ENCODE measurements around the gene PRKCZ. TPM values are rescaled to one million over a fixed set of nuclear protein-coding genes. Genes with fewer than 3 reads are reported as not detected.

PRKCZ gene
- total RNA-seq, 1 donor from 2014 or later = 4.2 TPM

GRCh38 chr1:2081326-2081885 is 31.2 kb downstream of the PRKCZ start:
- no peaks in the 10 kb centered on the region for H3K36me3 ChIP-seq (ENCODE audit: control insufficient read depth in 3 of 3, insufficient read depth in 3 of 3, low read length in 3 of 3)
- H3K27me3 ChIP-seq (ENCODE audit: control insufficient read depth in 3 of 3, insufficient read depth in 3 of 3, low read length in 3 of 3) = peaks cover 3 to 39% (median 18%) of the 10 kb centered on the region in 3 donors
- H3K4me1 ChIP-seq (ENCODE audit: control insufficient read depth in 3 of 3, insufficient read depth in 3 of 3, low read length in 3 of 3) = no peaks in the 10 kb centered on the region
- peaks cover 9 to 15% (median 11%) of the 10 kb centered on the region in 3 donors for H3K9me3 ChIP-seq (ENCODE audit: control insufficient read depth in 3 of 3, low read length in 3 of 3)
- H3K9ac ChIP-seq (ENCODE audit: low read depth in 1 of 3, low read length in 3 of 3) = no peak overlapping the region
- H3K4me3 ChIP-seq (ENCODE audit: low read length in 3 of 3) = no peak overlapping the region
- H3K27ac ChIP-seq (ENCODE audit: low read depth, low read length) = no peak overlapping the region

DNA sequence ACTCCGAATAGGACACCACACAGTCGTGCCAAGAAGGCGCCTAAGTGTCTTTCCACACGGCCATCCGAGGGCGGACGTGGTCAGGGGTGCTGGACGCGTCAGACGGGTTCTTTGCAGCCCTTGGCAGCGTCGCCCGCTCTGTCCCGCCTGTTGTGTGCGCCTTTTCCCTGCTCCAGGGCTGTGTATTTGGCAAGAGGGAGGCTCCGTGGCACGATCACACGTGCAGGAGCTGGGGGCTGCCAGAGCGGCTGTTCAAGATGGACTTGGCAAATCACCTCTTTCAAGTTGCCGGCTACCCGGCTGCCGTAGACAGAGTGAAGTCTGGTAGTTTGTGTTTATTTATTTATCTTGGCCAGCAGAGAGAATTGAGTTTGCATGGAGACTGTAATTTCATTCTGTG is 31.9 kb downstream of the PRKCZ start:
- H3K4me3 ChIP-seq (ENCODE audit: low read length in 3 of 3) = no peak overlapping the region
- H3K27me3 ChIP-seq (ENCODE audit: control insufficient read depth in 3 of 3, insufficient read depth in 3 of 3, low read length in 3 of 3) = peaks cover 6 to 44% (median 19%) of the 10 kb centered on the region in 3 donors
- peaks cover 9 to 15% (median 9%) of the 10 kb centered on the region in 3 donors for H3K9me3 ChIP-seq (ENCODE audit: control insufficient read depth in 3 of 3, low read length in 3 of 3)
- no peaks in the 10 kb centered on the region for H3K36me3 ChIP-seq (ENCODE audit: control insufficient read depth in 3 of 3, insufficient read depth in 3 of 3, low read length in 3 of 3)
- H3K4me1 ChIP-seq (ENCODE audit: control insufficient read depth in 3 of 3, insufficient read depth in 3 of 3, low read length in 3 of 3) = no peaks in the 10 kb centered on the region
- H3K9ac ChIP-seq (ENCODE audit: low read depth in 1 of 3, low read length in 3 of 3) = no peak overlapping the region
- H3K27ac ChIP-seq (ENCODE audit: low read depth, low read length) = no peak overlapping the region

DNA sequence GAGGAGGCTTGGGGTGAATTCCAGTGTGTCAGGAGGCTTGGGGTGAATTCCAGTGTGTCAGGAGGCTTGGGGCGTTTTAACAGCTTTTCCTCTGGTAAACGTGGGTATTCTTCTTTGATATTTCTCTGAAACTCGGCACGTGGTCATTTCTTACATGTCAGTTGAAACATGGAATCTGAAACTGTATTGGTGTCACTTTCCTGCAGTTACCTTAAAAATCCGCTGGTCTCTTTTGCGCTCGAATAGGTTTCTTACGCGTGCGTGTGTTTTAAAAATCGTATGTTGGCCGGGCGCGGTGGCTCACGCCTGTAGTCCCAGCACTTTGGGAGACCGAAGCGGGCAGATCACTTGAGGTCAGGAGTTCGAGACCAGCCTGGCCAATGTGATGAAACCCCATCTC is 33.5 kb downstream of the PRKCZ start:
- H3K4me3 ChIP-seq (ENCODE audit: low read length in 3 of 3) = no peak overlapping the region
- peaks cover 15 to 50% (median 32%) of the 10 kb centered on the region in 3 donors for H3K27me3 ChIP-seq (ENCODE audit: control insufficient read depth in 3 of 3, insufficient read depth in 3 of 3, low read length in 3 of 3)
- H3K4me1 ChIP-seq (ENCODE audit: control insufficient read depth in 3 of 3, insufficient read depth in 3 of 3, low read length in 3 of 3) = no peaks in the 10 kb centered on the region
- H3K36me3 ChIP-seq (ENCODE audit: control insufficient read depth in 3 of 3, insufficient read depth in 3 of 3, low read length in 3 of 3) = no peaks in the 10 kb centered on the region
- H3K9ac ChIP-seq (ENCODE audit: low read depth in 1 of 3, low read length in 3 of 3) = no peak overlapping the region
- no peak overlapping the region for H3K27ac ChIP-seq (ENCODE audit: low read depth, low read length)
- peaks cover 0 to 6% (median 5%) of the 10 kb centered on the region in 3 donors for H3K9me3 ChIP-seq (ENCODE audit: control insufficient read depth in 3 of 3, low read length in 3 of 3)

DNA sequence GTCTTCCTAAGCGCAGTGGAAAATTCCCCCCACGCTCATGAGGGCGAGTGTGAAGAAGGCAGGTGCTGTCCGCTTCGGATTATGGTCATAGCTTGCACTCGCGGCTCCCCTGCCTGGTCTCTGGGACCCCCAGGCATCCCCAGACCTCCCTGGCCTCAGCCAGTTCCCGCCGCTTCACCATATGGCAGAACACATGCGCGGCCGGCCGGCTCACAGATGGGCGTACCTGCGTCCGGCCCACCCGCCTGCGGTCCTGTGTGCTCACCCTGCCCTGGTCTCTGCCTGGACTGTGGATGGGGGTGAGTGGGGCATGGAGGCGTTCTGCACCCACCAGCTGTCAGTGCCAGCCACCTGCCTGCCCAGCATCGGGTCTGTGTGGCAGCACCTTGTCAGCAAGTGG is 34.1 kb downstream of the PRKCZ start:
- Histone ChIP-seq H3K27me3 (ENCODE audit: control insufficient read depth in 3 of 3, insufficient read depth in 3 of 3, low read length in 3 of 3) (peaks cover 15 to 50% (median 34%) of the 10 kb centered on the region in 3 donors), H3K9ac (ENCODE audit: low read depth in 1 of 3, low read length in 3 of 3) (no peak overlapping the region), H3K4me1 (ENCODE audit: control insufficient read depth in 3 of 3, insufficient read depth in 3 of 3, low read length in 3 of 3) (no peaks in the 10 kb centered on the region)

GRCh38 chr1:2085080-2085479 is 34.9 kb downstream of the PRKCZ start:
- Histone ChIP-seq H3K9ac (ENCODE audit: low read depth in 1 of 3, low read length in 3 of 3) (no peak overlapping the region), H3K4me1 (ENCODE audit: control insufficient read depth in 3 of 3, insufficient read depth in 3 of 3, low read length in 3 of 3) (no peaks in the 10 kb centered on the region), H3K9me3 (ENCODE audit: control insufficient read depth in 3 of 3, low read length in 3 of 3) (peaks cover 0 to 2% (median 0%) of the 10 kb centered on the region in 3 donors), H3K36me3 (ENCODE audit: control insufficient read depth in 3 of 3, insufficient read depth in 3 of 3, low read length in 3 of 3) (no peaks in the 10 kb centered on the region), H3K4me3 (ENCODE audit: low read length in 3 of 3) (no peak overlapping the region), H3K27me3 (ENCODE audit: control insufficient read depth in 3 of 3, insufficient read depth in 3 of 3, low read length in 3 of 3) (peaks cover 17 to 53% (median 40%) of the 10 kb centered on the region in 3 donors), H3K27ac (ENCODE audit: low read depth, low read length) (no peak overlapping the region)

More for the DNA sequence above, 34.1 kb downstream of the PRKCZ start:
- no peak overlapping the region for H3K27ac ChIP-seq (ENCODE audit: low read depth, low read length)
- H3K9me3 ChIP-seq (ENCODE audit: control insufficient read depth in 3 of 3, low read length in 3 of 3) = peaks cover 0 to 2% (median 2%) of the 10 kb centered on the region in 3 donors
- H3K36me3 ChIP-seq (ENCODE audit: control insufficient read depth in 3 of 3, insufficient read depth in 3 of 3, low read length in 3 of 3) = no peaks in the 10 kb centered on the region
- no peak overlapping the region for H3K4me3 ChIP-seq (ENCODE audit: low read length in 3 of 3)

- Histone ChIP-seq H3K27ac (ENCODE audit: low read depth, low read length) (no peak overlapping the region), H3K27me3 (ENCODE audit: control insufficient read depth in 3 of 3, insufficient read depth in 3 of 3, low read length in 3 of 3) (peaks cover 23 to 54% (median 48%) of the 10 kb centered on the region in 3 donors), H3K9ac (ENCODE audit: low read depth in 1 of 3, low read length in 3 of 3) (no peak overlapping the region), H3K9me3 (ENCODE audit: control insufficient read depth in 3 of 3, low read length in 3 of 3) (no peaks in the 10 kb centered on the region), H3K4me1 (ENCODE audit: control insufficient read depth in 3 of 3, insufficient read depth in 3 of 3, low read length in 3 of 3) (no peaks in the 10 kb centered on the region), H3K36me3 (ENCODE audit: control insufficient read depth in 3 of 3, insufficient read depth in 3 of 3, low read length in 3 of 3) (no peaks in the 10 kb centered on the region), H3K4me3 (ENCODE audit: low read length in 3 of 3) (no peak overlapping the region)
Measured at GRCh38 chr1:2086446-2087078, 36.4 kb downstream of the PRKCZ start.

- H3K27ac ChIP-seq (ENCODE audit: low read depth, low read length) = no peak overlapping the region
- no peaks in the 10 kb centered on the region for H3K9me3 ChIP-seq (ENCODE audit: control insufficient read depth in 3 of 3, low read length in 3 of 3)
- H3K27me3 ChIP-seq (ENCODE audit: control insufficient read depth in 3 of 3, insufficient read depth in 3 of 3, low read length in 3 of 3) = peaks cover 23 to 48% (median 46%) of the 10 kb centered on the region in 3 donors
- H3K36me3 ChIP-seq (ENCODE audit: control insufficient read depth in 3 of 3, insufficient read depth in 3 of 3, low read length in 3 of 3) = no peaks in the 10 kb centered on the region
- H3K9ac ChIP-seq (ENCODE audit: low read depth in 1 of 3, low read length in 3 of 3) = no peak overlapping the region
- H3K4me3 ChIP-seq (ENCODE audit: low read length in 3 of 3) = no peak overlapping the region
- no peaks in the 10 kb centered on the region for H3K4me1 ChIP-seq (ENCODE audit: control insufficient read depth in 3 of 3, insufficient read depth in 3 of 3, low read length in 3 of 3)
Measured at GRCh38 chr1:2087766-2088165, 37.6 kb downstream of the PRKCZ start.

DNA sequence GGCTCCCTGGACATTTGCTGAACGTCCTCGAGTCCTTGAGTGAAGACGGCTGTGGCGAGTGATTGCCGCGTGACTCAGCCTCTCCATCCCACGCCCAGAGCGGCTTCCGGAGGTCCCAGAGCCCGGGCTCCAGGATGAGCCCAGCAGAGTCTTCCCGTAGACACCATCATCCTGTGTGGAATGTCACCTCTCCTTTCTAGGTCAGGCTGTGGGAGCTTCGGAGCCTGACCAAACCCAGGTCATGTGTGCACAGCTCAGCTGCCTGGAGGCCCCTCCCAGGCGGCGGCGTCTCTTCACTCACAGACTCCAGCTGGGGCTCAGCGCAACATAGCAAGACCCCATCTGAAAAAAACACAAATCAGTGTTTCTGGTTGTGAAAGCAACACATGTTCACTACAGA is 38.2 kb downstream of the PRKCZ start:
- H3K27ac ChIP-seq (ENCODE audit: low read depth, low read length) = no peak overlapping the region

DNA sequence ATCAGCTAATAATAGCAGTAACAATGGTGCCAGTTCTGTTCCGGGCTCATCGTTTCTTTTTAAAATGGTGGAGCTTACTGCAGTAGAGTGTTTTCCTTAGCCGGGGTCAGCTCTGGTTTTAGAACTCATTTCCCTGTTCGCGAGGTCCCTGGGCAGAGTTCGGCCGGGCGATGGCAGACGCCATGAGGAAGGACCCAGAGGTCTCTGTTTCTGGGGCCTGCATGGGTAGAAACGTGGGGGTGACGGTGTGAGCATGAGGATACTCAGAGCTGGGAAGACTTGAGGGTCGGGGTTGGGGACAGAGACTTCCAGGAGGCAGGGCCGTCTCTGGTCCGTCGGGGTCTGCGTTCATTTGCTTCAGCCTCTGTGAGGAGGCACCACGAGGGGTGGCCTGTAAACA is 38.8 kb downstream of the PRKCZ start:
- H3K4me1 ChIP-seq (ENCODE audit: control insufficient read depth in 3 of 3, insufficient read depth in 3 of 3, low read length in 3 of 3) = no peaks in the 10 kb centered on the region
- H3K4me3 ChIP-seq (ENCODE audit: low read length in 3 of 3) = no peak overlapping the region
- no peak overlapping the region for H3K9ac ChIP-seq (ENCODE audit: low read depth in 1 of 3, low read length in 3 of 3)
- no peak overlapping the region for H3K27ac ChIP-seq (ENCODE audit: low read depth, low read length)
- H3K36me3 ChIP-seq (ENCODE audit: control insufficient read depth in 3 of 3, insufficient read depth in 3 of 3, low read length in 3 of 3) = no peaks in the 10 kb centered on the region
- peaks cover 23 to 48% (median 46%) of the 10 kb centered on the region in 3 donors for H3K27me3 ChIP-seq (ENCODE audit: control insufficient read depth in 3 of 3, insufficient read depth in 3 of 3, low read length in 3 of 3)
- H3K9me3 ChIP-seq (ENCODE audit: control insufficient read depth in 3 of 3, low read length in 3 of 3) = no peaks in the 10 kb centered on the region

More for the DNA sequence above, 38.2 kb downstream of the PRKCZ start:
- H3K4me3 ChIP-seq (ENCODE audit: low read length in 3 of 3) = no peak overlapping the region
- no peaks in the 10 kb centered on the region for H3K4me1 ChIP-seq (ENCODE audit: control insufficient read depth in 3 of 3, insufficient read depth in 3 of 3, low read length in 3 of 3)
- peaks cover 23 to 48% (median 46%) of the 10 kb centered on the region in 3 donors for H3K27me3 ChIP-seq (ENCODE audit: control insufficient read depth in 3 of 3, insufficient read depth in 3 of 3, low read length in 3 of 3)
- H3K36me3 ChIP-seq (ENCODE audit: control insufficient read depth in 3 of 3, insufficient read depth in 3 of 3, low read length in 3 of 3) = no peaks in the 10 kb centered on the region
- no peaks in the 10 kb centered on the region for H3K9me3 ChIP-seq (ENCODE audit: control insufficient read depth in 3 of 3, low read length in 3 of 3)
- H3K9ac ChIP-seq (ENCODE audit: low read depth in 1 of 3, low read length in 3 of 3) = no peak overlapping the region

- Histone ChIP-seq H3K27ac (ENCODE audit: low read depth, low read length) (no peak overlapping the region), H3K36me3 (ENCODE audit: control insufficient read depth in 3 of 3, insufficient read depth in 3 of 3, low read length in 3 of 3) (no peaks in the 10 kb centered on the region), H3K9ac (ENCODE audit: low read depth in 1 of 3, low read length in 3 of 3) (no peak overlapping the region), H3K27me3 (ENCODE audit: control insufficient read depth in 3 of 3, insufficient read depth in 3 of 3, low read length in 3 of 3) (peaks cover 23 to 43% (median 43%) of the 10 kb centered on the region in 3 donors), H3K4me3 (ENCODE audit: low read length in 3 of 3) (no peak overlapping the region), H3K9me3 (ENCODE audit: control insufficient read depth in 3 of 3, low read length in 3 of 3) (no peaks in the 10 kb centered on the region), H3K4me1 (ENCODE audit: control insufficient read depth in 3 of 3, insufficient read depth in 3 of 3, low read length in 3 of 3) (no peaks in the 10 kb centered on the region)
Measured at GRCh38 chr1:2090216-2090890, 40.1 kb downstream of the PRKCZ start.

Data from skeletal muscle tissue (tissue), 4 donors.